IMR-90 (cell line): ENCODE measurements around the gene NEK5.

Source experiments
- CTCF ChIP-seq: conservative IDR thresholded peaks from 2 replicates; pipeline ENCODE4 v1.5.1; 2012; ENCODE audit warnings: mild to moderate bottlenecking, low read depth, low read length, improper control_type of control experiment
- MAFK ChIP-seq: IDR thresholded peaks from 2 replicates; pipeline ENCODE4 v1.6.1; 2012; ENCODE audit warnings: low read depth, low read length, improper control_type of control experiment
- MXI1 ChIP-seq: IDR thresholded peaks from 2 replicates; pipeline ENCODE4 v1.6.1; 2012; ENCODE audit warnings: low read depth, mild to moderate bottlenecking, low read length, moderate library complexity, borderline replicate concordance
- RFX5 ChIP-seq: IDR thresholded peaks from 2 replicates; pipeline ENCODE4 v1.8.0; 2012; ENCODE audit warnings: low read depth, mild to moderate bottlenecking, low read length, moderate library complexity

GRCh38 chr13:52024481-52024880, 104.4 kb downstream of the NEK5 start, which contains the start of gene UTP14C:
- TF ChIP-seq CTCF (no peak), MAFK (no peak), MXI1 (no peak), RFX5 (no peak)
